Measurements from ENCODE around the gene MYOCD. TPM values are rescaled to one million over a fixed set of nuclear protein-coding genes. Genes with fewer than 3 reads are reported as not detected.
"Not testable (repeated sequence)": the region's sequence is repeated elsewhere in the genome, so short reads cannot be mapped to it uniquely, and the experiment has no call there.

MYOCD gene
- total RNA-seq, 1 donor from 2014 or later, result 26.5 TPM

DNA sequence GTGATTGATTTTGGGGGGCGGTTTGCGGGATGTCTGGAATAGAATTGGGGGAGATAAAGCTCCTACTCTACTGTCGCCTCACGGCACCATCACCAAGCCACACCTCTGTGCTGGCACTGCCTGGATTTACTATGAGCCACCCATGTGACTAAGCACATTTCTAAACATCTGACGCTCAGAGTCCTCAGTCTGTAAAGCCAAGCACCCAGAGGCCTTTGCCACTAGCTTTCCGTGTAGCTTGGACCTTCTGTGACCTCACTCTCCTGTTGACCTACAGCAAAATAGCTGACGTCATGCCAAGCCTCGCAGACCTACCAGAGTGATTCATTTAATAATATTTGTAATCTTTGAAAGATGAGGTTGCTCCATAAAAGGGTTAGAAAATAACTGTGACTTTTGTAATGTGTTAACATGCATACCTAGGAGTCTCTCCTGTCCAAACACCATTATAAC lies 38.5 kb upstream of the MYOCD start:
- no peaks in the 10 kb centered on the region for H3K27me3 ChIP-seq
- TF ChIP-seq POLR2AphosphoS5 (IDR thresholded peaks at IDR 0.05; ENCODE audit: insufficient read depth in 1 of 2, low read depth in 1 of 2), result no peak
- no peak for TF ChIP-seq POLR2A (IDR thresholded peaks at IDR 0.05)
- TF ChIP-seq, protein P1, sequence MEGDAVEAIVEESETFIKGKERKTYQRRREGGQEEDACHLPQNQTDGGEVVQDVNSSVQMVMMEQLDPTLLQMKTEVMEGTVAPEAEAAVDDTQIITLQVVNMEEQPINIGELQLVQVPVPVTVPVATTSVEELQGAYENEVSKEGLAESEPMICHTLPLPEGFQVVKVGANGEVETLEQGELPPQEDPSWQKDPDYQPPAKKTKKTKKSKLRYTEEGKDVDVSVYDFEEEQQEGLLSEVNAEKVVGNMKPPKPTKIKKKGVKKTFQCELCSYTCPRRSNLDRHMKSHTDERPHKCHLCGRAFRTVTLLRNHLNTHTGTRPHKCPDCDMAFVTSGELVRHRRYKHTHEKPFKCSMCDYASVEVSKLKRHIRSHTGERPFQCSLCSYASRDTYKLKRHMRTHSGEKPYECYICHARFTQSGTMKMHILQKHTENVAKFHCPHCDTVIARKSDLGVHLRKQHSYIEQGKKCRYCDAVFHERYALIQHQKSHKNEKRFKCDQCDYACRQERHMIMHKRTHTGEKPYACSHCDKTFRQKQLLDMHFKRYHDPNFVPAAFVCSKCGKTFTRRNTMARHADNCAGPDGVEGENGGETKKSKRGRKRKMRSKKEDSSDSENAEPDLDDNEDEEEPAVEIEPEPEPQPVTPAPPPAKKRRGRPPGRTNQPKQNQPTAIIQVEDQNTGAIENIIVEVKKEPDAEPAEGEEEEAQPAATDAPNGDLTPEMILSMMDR (IDR thresholded peaks at IDR 0.05), result no peak
- no peak overlapping the region for H3K4me3 ChIP-seq
- H3K4me1 ChIP-seq, result no peaks in the 10 kb centered on the region
- H3K9me3 ChIP-seq, result no peaks in the 10 kb centered on the region
- no peak for DNase-seq (ENCODE audit: extremely low spot score in 2 of 2)
- no peaks in the 10 kb centered on the region for H3K36me3 ChIP-seq
- H3K27ac ChIP-seq, result peak overlapping the region; percentile 63
- intact Hi-C loops (cut with DNase I), result no loop called here

DNA sequence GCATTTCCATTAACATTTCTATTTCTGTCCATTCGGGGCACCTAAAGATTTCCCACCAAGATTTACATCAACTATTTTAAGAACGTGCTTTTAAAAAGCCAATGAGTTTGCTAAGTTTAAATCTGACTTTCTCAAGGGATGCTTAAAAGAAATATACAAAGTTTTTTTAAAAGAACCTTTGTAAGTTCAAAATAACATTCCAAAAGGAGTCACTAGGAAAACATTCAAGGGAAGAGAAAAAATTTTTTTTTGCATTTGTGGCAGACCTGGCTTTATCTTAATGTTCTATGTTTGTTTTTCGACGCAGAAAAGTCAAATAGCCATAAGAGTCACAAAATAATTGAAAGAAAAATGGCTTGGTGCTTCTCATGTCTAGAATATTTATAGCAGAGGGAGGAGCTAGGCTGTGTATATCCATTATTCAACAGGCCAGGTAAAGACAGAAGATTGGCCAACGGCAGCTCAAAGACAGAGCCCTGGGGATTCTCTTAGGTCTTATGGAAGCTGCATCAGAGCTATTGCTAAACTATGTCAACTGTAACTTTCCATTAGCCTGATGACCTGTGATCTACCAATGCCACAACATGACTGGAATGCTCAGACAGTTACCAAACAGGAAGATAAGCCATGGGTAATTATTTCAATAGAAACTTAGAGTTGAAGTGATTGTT lies 37.8 kb upstream of the MYOCD start:
- intact Hi-C loops (cut with DNase I), result no loop called here
- no peak overlapping the region for H3K27ac ChIP-seq
- H3K4me1 ChIP-seq, result no peaks in the 10 kb centered on the region
- no peak overlapping the region for H3K4me3 ChIP-seq
- H3K27me3 ChIP-seq, result no peaks in the 10 kb centered on the region
- no peaks in the 10 kb centered on the region for H3K36me3 ChIP-seq
- TF ChIP-seq POLR2A (IDR thresholded peaks at IDR 0.05), result no peak
- TF ChIP-seq POLR2AphosphoS5 (IDR thresholded peaks at IDR 0.05; ENCODE audit: insufficient read depth in 1 of 2, low read depth in 1 of 2), result no peak
- TF ChIP-seq, protein P1 (IDR thresholded peaks at IDR 0.05), result no peak
- H3K9me3 ChIP-seq, result no peaks in the 10 kb centered on the region
- DNase-seq (ENCODE audit: extremely low spot score in 2 of 2), result no peak

DNA sequence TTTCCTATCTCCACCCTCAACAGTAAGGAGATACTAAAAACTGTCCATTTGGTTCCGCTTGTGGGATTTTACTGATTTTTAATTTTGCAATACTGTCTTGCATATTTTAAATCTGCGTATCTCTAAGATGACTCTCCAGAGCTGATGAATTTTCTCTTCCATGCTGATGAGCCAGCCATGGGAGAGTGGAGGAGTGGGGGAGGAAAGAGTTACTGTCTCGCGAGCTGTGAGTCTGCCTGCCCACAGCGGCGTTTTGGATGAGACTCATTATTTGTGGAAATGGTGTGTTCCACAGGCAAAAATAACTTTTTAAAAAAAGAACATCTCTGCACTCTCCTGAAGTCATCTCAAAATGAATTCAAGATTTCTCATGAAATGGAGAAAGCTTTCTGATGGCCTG lies 34.6 kb upstream of the MYOCD start:
- no peak for DNase-seq (ENCODE audit: extremely low spot score in 2 of 2)
- Histone ChIP-seq H3K36me3 (no peaks in the 10 kb centered on the region), H3K4me1 (no peaks in the 10 kb centered on the region), H3K4me3 (no peak overlapping the region), H3K27me3 (no peaks in the 10 kb centered on the region), H3K27ac (no peak overlapping the region), H3K9me3 (no peaks in the 10 kb centered on the region)
- intact Hi-C loops (cut with DNase I), result no loop called here
- TF ChIP-seq, protein P1 (IDR thresholded peaks at IDR 0.05), result no peak
- no peak for TF ChIP-seq POLR2A (IDR thresholded peaks at IDR 0.05)
- no peak for TF ChIP-seq POLR2AphosphoS5 (IDR thresholded peaks at IDR 0.05; ENCODE audit: insufficient read depth in 1 of 2, low read depth in 1 of 2)

DNA sequence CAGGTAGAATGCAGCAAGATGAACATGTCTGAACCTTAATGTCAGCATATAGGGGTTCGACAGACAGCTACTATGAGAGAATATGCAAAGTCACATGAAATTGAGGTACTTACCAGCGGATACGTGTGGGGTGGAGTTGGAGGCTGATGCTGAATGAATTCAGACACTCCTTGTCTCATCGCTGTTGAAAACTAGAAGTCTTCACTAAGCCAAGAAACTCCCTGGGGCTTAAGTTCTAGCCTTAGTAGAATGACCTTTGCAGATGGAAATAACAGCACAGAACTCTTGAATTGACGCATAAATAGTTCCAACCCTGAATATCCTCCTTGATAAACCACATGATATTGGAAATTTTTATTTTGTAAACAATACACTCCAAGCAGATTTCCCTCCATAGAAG lies 32.9 kb upstream of the MYOCD start:
- Histone ChIP-seq H3K27me3 (no peaks in the 10 kb centered on the region), H3K4me3 (no peak overlapping the region), H3K36me3 (no peaks in the 10 kb centered on the region), H3K27ac (no peak overlapping the region), H3K4me1 (no peaks in the 10 kb centered on the region), H3K9me3 (no peaks in the 10 kb centered on the region)
- TF ChIP-seq POLR2AphosphoS5 (IDR thresholded peaks at IDR 0.05; ENCODE audit: insufficient read depth in 1 of 2, low read depth in 1 of 2) (no peak), POLR2A (IDR thresholded peaks at IDR 0.05) (no peak)
- TF ChIP-seq, protein P1 (IDR thresholded peaks at IDR 0.05), result no peak
- DNase-seq (ENCODE audit: extremely low spot score in 2 of 2), result no peak
- intact Hi-C loops (cut with DNase I), result no loop called here

DNA sequence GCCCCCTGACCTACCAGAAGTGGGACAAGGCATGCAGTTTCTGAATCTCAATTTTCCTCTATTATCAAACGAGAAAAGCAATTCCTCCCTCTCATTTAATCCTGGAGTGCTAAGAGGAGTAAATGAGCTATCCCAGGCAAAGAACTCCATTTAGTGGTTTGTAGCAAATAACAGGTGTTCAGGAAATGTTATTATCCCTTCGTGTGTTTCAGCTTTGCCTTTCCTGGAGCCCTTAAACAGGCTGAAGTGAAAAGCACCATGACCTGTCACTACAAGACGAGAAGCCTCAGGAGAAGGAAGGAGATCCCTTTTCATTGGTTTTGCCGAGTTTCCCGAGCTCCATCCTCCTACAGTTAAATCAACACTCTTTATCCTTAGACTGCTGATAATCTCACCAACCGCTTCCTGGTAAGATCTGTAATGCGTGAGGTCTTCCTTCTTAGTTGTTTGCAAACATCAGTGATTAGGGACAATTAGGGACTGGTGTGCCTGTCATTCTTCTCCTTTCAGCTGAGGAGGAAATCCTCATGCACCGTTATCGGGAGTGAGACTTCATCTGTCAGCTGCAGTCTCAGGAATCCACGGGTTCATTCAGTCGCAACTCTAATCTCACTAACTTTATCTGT lies 30.8 kb upstream of the MYOCD start:
- Histone ChIP-seq H3K4me3 (no peak overlapping the region), H3K9me3 (no peaks in the 10 kb centered on the region), H3K27ac (no peak overlapping the region), H3K27me3 (no peaks in the 10 kb centered on the region), H3K4me1 (no peaks in the 10 kb centered on the region), H3K36me3 (no peaks in the 10 kb centered on the region)
- TF ChIP-seq POLR2A (IDR thresholded peaks at IDR 0.05) (no peak), POLR2AphosphoS5 (IDR thresholded peaks at IDR 0.05; ENCODE audit: insufficient read depth in 1 of 2, low read depth in 1 of 2) (no peak)
- TF ChIP-seq, protein P1 (IDR thresholded peaks at IDR 0.05), result no peak
- DNase-seq (ENCODE audit: extremely low spot score in 2 of 2), result no peak
- intact Hi-C loops (cut with DNase I), result no loop called here

DNA sequence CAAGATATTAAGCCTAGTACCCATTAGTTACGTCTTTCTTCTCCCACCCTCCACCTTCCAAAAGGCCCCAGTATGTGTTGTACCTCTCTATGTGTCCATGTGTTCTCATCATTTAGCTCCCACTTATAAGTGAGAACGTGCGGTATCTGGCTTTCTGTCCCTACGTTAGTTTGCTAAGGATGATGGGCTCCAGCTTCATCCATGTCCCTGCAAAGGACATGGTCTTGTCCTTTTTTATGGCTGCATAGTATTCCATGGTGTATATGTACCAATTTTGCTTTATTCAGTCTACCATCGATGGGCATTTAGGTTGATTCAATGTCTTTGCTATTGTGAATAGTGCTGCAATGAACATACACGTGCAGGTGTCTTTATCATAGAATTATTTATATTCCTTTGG lies 29.7 kb upstream of the MYOCD start:
- DNase-seq (ENCODE audit: extremely low spot score in 2 of 2); H3K36me3 ChIP-seq; H3K4me1 ChIP-seq; intact Hi-C loops (cut with DNase I); H3K9me3 ChIP-seq; H3K27me3 ChIP-seq; H3K27ac ChIP-seq; H3K4me3 ChIP-seq: not testable (repeated sequence)

All from vagina (tissue), 2 donors.